Esophagus squamous epithelium (tissue), 4 donors: ENCODE measurements around the gene TMEM51.

ENCODE experiments used
- POLR2A ChIP-seq, 4 donors: fragments of 450-650 bp; IDR thresholded peaks; one replicate each; pipeline ENCODE4 v1.6.1; 2017; ENCODE audit warnings: antibody characterized with exemption in 4 of 4, mild to moderate bottlenecking in 4 of 4, moderate library complexity in 3 of 4
- TF ChIP-seq, protein P1 (sequence below), 6 experiments: fragments of 450-650 bp in 4 of 6; fragments of 200-600 bp in 2 of 6; sonication (generic) in 2 of 6; IDR thresholded peaks; one replicate each; pipeline ENCODE4 v1.5.1; 2016 to 2019; ENCODE audit warnings: antibody characterized with exemption in 6 of 6, mild to moderate bottlenecking in 4 of 6, moderate library complexity in 4 of 6

DNA sequence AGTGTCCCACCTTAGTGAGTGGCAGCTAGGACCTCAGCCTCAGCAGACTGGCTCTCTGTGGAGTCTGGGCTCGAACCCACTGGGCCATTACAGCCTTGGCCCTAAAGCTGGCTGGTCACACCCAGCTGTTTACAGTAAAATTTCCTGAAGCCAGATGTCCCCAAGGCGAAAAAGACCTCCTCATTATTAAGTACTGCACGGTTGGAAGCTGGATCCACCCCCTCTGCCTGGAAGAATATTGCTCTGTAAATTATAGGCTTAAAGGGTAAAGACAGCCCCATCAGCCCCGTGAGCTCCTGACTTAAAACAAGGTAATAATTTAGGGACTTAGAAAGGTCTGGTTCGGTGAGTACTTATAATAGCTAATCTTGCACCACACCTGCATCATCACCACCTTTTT is 30.3 kb upstream of the TMEM51 start:
- TF ChIP-seq, protein P1, sequence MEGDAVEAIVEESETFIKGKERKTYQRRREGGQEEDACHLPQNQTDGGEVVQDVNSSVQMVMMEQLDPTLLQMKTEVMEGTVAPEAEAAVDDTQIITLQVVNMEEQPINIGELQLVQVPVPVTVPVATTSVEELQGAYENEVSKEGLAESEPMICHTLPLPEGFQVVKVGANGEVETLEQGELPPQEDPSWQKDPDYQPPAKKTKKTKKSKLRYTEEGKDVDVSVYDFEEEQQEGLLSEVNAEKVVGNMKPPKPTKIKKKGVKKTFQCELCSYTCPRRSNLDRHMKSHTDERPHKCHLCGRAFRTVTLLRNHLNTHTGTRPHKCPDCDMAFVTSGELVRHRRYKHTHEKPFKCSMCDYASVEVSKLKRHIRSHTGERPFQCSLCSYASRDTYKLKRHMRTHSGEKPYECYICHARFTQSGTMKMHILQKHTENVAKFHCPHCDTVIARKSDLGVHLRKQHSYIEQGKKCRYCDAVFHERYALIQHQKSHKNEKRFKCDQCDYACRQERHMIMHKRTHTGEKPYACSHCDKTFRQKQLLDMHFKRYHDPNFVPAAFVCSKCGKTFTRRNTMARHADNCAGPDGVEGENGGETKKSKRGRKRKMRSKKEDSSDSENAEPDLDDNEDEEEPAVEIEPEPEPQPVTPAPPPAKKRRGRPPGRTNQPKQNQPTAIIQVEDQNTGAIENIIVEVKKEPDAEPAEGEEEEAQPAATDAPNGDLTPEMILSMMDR (IDR thresholded peaks at IDR 0.05), result no peak
- no peak for TF ChIP-seq POLR2A (IDR thresholded peaks at IDR 0.05)
